DOHH2 (cell line): Measurements from ENCODE around the gene RNF168.

Experiments
- H3F3A ChIP-seq: fragments of 200-600 bp; sonication (generic), shearing (Covaris generic); 2 replicates; pipeline ENCODE4 v1.6.0; 2016; ENCODE audit warnings: antibody characterized with exemption, mild to moderate bottlenecking; ENCODE audit not compliant: control insufficient read depth, insufficient read depth
- H3K27ac ChIP-seq: fragments of 200-600 bp; sonication (generic); 2 replicates; pipeline ENCODE4 v1.5.1; 2014; ENCODE audit warnings: low read depth, mild to moderate bottlenecking, low read length, moderate library complexity
- H3K27me3 ChIP-seq: fragments of 200-600 bp; sonication (generic); 2 replicates; pipeline ENCODE4 v1.6.1; 2014; ENCODE audit warnings: mild to moderate bottlenecking, low read length, mixed read lengths; ENCODE audit not compliant: control insufficient read depth
- H3K36me3 ChIP-seq: fragments of 200-600 bp; sonication (generic); 2 replicates; pipeline ENCODE4 v1.6.1; 2014; ENCODE audit warnings: mild to moderate bottlenecking, low read length, moderate library complexity, mixed read lengths; ENCODE audit not compliant: control insufficient read depth
- H3K4me1 ChIP-seq: fragments of 200-600 bp; sonication (generic); 2 replicates; pipeline ENCODE4 v1.6.1; 2014; ENCODE audit warnings: mild to moderate bottlenecking, low read length, mixed read lengths; ENCODE audit not compliant: control insufficient read depth
- H3K4me2 ChIP-seq: fragments of 200-600 bp; sonication (generic); 2 replicates; pipeline ENCODE4 v1.6.0; 2014; ENCODE audit warnings: mild to moderate bottlenecking, low read length, moderate library complexity
- H3K4me3 ChIP-seq: fragments of 200-600 bp; sonication (generic); 2 replicates; pipeline ENCODE4 v1.5.1; 2014; ENCODE audit warnings: mild to moderate bottlenecking, low read length, mixed read lengths
- H3K79me2 ChIP-seq: fragments of 200-600 bp; sonication (generic); 2 replicates; pipeline ENCODE4 v1.6.1; 2014; ENCODE audit warnings: mild to moderate bottlenecking, low read length, mixed read lengths; ENCODE audit not compliant: control insufficient read depth
- H3K9me2 ChIP-seq: fragments of 200-600 bp; sonication (generic); replicated peaks from 2 replicates; pipeline ENCODE4 v1.6.1; 2014; ENCODE audit warnings: mild to moderate bottlenecking, low read length, mixed read lengths; ENCODE audit not compliant: control insufficient read depth
- H3K9me3 ChIP-seq: fragments of 200-600 bp; sonication (generic); 2 replicates; pipeline ENCODE4 v1.6.1; 2014; ENCODE audit warnings: antibody characterized with exemption, low read length, mixed read lengths; ENCODE audit not compliant: control insufficient read depth, insufficient read depth
- H4K20me1 ChIP-seq: fragments of 200-600 bp; sonication (generic); 2 replicates; pipeline ENCODE4 v1.6.0; 2014; ENCODE audit warnings: low read depth, mild to moderate bottlenecking, antibody characterized with exemption, low read length, moderate library complexity; ENCODE audit not compliant: control insufficient read depth, insufficient read depth
- EZH2phosphoT487 ChIP-seq: fragments of 200-600 bp; sonication (generic); IDR thresholded peaks from 2 replicates; pipeline ENCODE4 v1.6.1; 2017; ENCODE audit warnings: borderline replicate concordance, mild to moderate bottlenecking, antibody characterized with exemption, low read length, moderate library complexity, mixed read lengths
- TF ChIP-seq, protein P1 (sequence below): fragments of 200-600 bp; sonication (generic); IDR thresholded peaks from one replicate; pipeline ENCODE4 v1.5.1; 2014; ENCODE audit warnings: antibody characterized with exemption, mild to moderate bottlenecking, low read depth, low read length; ENCODE audit not compliant: poor library complexity, severe bottlenecking

Gene RNF168

DNA sequence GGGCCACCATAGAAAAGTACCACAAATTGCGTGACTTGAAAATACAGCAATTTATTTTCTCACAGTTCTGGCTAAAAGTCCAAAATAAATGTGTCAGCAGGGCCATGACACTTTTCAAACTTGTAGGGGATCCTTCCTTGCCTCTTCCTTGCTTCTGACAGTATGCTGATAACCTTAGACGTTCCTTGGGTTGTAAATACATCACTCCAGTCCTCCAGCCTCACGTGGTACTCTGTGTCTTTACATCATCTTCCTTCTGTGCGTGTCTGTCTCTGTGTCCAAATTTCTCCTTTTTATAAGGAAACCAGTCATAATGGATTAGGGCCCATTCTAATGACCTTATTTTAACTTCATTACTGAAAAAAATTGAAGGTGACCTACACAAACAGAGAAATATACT lies 7.4 kb downstream of the RNF168 start:
- Histone ChIP-seq H3K27me3 (no peaks in the 10 kb centered on the region), H3K9me3 (no peaks in the 10 kb centered on the region), H4K20me1 (peaks cover 13% of the 10 kb centered on the region), H3K4me3 (no peak overlapping the region), H3K9me2 (no peaks in the 10 kb centered on the region), H3F3A (no peaks in the 10 kb centered on the region), H3K4me1 (peaks cover 44% of the 10 kb centered on the region), H3K79me2 (peaks cover 99% of the 10 kb centered on the region), H3K4me2 (no peak overlapping the region), H3K36me3 (peaks cover 53% of the 10 kb centered on the region), H3K27ac (no peak overlapping the region)
- TF ChIP-seq, protein P1, sequence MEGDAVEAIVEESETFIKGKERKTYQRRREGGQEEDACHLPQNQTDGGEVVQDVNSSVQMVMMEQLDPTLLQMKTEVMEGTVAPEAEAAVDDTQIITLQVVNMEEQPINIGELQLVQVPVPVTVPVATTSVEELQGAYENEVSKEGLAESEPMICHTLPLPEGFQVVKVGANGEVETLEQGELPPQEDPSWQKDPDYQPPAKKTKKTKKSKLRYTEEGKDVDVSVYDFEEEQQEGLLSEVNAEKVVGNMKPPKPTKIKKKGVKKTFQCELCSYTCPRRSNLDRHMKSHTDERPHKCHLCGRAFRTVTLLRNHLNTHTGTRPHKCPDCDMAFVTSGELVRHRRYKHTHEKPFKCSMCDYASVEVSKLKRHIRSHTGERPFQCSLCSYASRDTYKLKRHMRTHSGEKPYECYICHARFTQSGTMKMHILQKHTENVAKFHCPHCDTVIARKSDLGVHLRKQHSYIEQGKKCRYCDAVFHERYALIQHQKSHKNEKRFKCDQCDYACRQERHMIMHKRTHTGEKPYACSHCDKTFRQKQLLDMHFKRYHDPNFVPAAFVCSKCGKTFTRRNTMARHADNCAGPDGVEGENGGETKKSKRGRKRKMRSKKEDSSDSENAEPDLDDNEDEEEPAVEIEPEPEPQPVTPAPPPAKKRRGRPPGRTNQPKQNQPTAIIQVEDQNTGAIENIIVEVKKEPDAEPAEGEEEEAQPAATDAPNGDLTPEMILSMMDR, result no peak
- no peak for TF ChIP-seq EZH2phosphoT487

DNA sequence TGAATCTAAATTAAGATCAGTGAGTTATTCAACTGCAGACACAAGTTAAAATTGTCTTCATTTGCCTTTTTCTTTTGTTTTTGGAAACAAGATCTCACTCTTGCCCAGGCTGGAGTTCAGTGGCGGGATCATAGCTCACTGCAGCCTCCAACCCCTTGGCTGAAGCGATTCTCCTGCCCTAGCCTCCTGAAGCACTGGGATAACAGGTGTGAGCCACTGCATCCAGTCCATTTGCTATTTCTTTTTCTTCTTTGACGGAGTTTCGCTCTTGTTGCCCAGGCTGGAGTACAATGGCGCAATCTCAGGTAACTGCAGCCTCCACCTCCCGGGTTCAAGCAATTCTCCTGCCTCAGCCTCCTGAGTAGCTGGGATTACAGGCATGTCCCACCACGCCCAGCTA lies 10.3 kb downstream of the RNF168 start:
- Histone ChIP-seq H3K36me3 (peaks cover 29% of the 10 kb centered on the region), H3K9me2 (no peaks in the 10 kb centered on the region), H3K27me3 (no peaks in the 10 kb centered on the region), H4K20me1 (no peaks in the 10 kb centered on the region), H3K9me3 (no peaks in the 10 kb centered on the region), H3K4me2 (no peak overlapping the region), H3K4me1 (peaks cover 24% of the 10 kb centered on the region), H3F3A (no peaks in the 10 kb centered on the region; the same call in 1 of the 2 replicates), H3K27ac (no peak overlapping the region), H3K4me3 (no peak overlapping the region), H3K79me2 (peaks cover 94% of the 10 kb centered on the region)
- TF ChIP-seq, protein P1, result no peak
- TF ChIP-seq EZH2phosphoT487, result no peak

DNA sequence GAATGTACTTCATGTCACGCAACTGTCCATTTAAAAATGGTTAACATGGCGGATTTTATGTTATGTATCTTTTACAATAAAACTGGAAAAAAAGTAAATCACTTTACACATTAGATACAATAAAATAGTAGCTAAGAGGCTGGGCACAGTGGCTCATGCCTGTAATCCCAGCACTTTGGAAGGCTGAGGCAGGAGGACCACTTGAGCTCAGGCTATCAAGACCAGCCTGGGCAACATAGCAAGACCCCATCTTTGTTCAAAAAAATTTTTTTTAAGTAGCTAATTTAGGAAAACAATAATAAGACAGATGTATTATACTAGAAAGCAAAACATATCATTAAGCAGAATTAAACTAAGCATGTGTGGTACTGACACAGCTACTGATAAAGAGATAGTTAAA lies 11.5 kb downstream of the RNF168 start:
- Histone ChIP-seq H3F3A (peaks cover 3% of the 10 kb centered on the region; the same call in 1 of the 2 replicates), H3K27me3 (no peaks in the 10 kb centered on the region), H3K9me2 (no peaks in the 10 kb centered on the region), H3K9me3 (no peaks in the 10 kb centered on the region), H3K4me3 (no peak overlapping the region), H3K27ac (no peak overlapping the region), H3K4me2 (no peak overlapping the region), H3K36me3 (peaks cover 31% of the 10 kb centered on the region), H4K20me1 (no peaks in the 10 kb centered on the region), H3K79me2 (peaks cover 88% of the 10 kb centered on the region), H3K4me1 (peaks cover 24% of the 10 kb centered on the region)
- TF ChIP-seq, protein P1, result no peak
- TF ChIP-seq EZH2phosphoT487, result no peak
